Measurements from ENCODE around the gene CACNB2. TPM values are rescaled to one million over a fixed set of nuclear protein-coding genes. Genes with fewer than 3 reads are reported as not detected.
A peak's percentile ranks its signal among the peaks of the same experiment; 100 is the strongest.

The CACNB2 gene
- total RNA-seq, 4 donors from 2014 or later, result 11.6 to 13.8 (median 12.1) TPM

DNA sequence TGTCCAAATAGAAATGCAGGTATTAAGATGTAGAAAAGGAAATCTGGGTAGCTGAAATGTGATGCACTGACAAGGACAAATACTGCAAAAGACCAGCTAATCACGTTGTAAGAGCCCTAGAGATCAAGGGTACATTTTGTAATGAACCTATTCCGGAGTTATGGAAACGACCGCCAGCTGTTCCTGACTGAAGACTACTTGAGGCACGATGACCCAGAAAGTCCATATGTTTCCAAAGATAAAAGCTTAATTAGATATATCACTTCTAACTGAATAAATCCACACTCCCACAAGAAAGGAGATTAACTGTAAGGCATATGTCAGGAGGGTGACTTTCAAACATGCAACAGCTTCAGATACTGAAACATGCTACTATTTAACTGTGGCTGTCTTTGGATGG is 257.7 kb downstream of the CACNB2 start:
- Histone ChIP-seq H3K27me3 (peaks cover 3% of the 10 kb centered on the region), H3K36me3 (no peaks in the 10 kb centered on the region), H3K27ac (no peak overlapping the region), H3K4me3 (no peak overlapping the region), H3K9me3 (no peaks in the 10 kb centered on the region), H3K4me1 (no peaks in the 10 kb centered on the region)
- WGBS, result 68% methylated on average over 5 of the region's 5 CpGs
- TF ChIP-seq EP300 (IDR thresholded peaks at IDR 0.05) (no peak), POLR2A (IDR thresholded peaks at IDR 0.05) (no peak), POLR2AphosphoS5 (IDR thresholded peaks at IDR 0.05) (no peak), CTCF (IDR thresholded peaks at IDR 0.05) (no peak)
- DNase-seq (ENCODE audit: low spot score in 2 of 2), result no peak

GRCh38 chr10:18399158-18399557 is 258.9 kb downstream of the CACNB2 start:
- H3K4me3 ChIP-seq, result no peak overlapping the region
- no peak overlapping the region for H3K27ac ChIP-seq
- DNase-seq (ENCODE audit: low spot score in 2 of 2), result no peak
- 95% methylated on average over 3 of the region's 3 CpGs for WGBS
- H3K9me3 ChIP-seq, result no peaks in the 10 kb centered on the region
- H3K4me1 ChIP-seq, result no peaks in the 10 kb centered on the region
- no peaks in the 10 kb centered on the region for H3K36me3 ChIP-seq
- H3K27me3 ChIP-seq, result peaks cover 3% of the 10 kb centered on the region
- no peak for TF ChIP-seq EP300 (IDR thresholded peaks at IDR 0.05)
- TF ChIP-seq CTCF (IDR thresholded peaks at IDR 0.05), result no peak
- TF ChIP-seq POLR2AphosphoS5 (IDR thresholded peaks at IDR 0.05), result no peak
- TF ChIP-seq POLR2A (IDR thresholded peaks at IDR 0.05), result no peak

GRCh38 chr10:18400201-18400905 is 260.1 kb downstream of the CACNB2 start:
- peak overlapping the region; percentile 1 for H3K4me3 ChIP-seq
- peaks cover 3% of the 10 kb centered on the region for H3K27me3 ChIP-seq
- TF ChIP-seq POLR2A (IDR thresholded peaks at IDR 0.05) (no peak), POLR2AphosphoS5 (IDR thresholded peaks at IDR 0.05) (no peak), EP300 (IDR thresholded peaks at IDR 0.05) (no peak), CTCF (IDR thresholded peaks at IDR 0.05) (no peak)
- 11% methylated on average over 17 of the region's 17 CpGs for WGBS
- H3K9me3 ChIP-seq, result no peaks in the 10 kb centered on the region
- H3K27ac ChIP-seq, result no peak overlapping the region
- DNase-seq (ENCODE audit: low spot score in 2 of 2), result no peak
- H3K4me1 ChIP-seq, result no peaks in the 10 kb centered on the region
- H3K36me3 ChIP-seq, result no peaks in the 10 kb centered on the region

GRCh38 chr10:18400906-18401245 is 260.7 kb downstream of the CACNB2 start:
- DNase-seq (ENCODE audit: low spot score in 2 of 2), result no peak
- WGBS, result 18% methylated on average over 11 of the region's 11 CpGs
- H3K4me3 ChIP-seq, result peak overlapping the region; percentile 1

More at GRCh38 chr10:18400906-18401245, 260.7 kb downstream of the CACNB2 start:
- Histone ChIP-seq H3K27ac (no peak overlapping the region), H3K9me3 (no peaks in the 10 kb centered on the region), H3K36me3 (no peaks in the 10 kb centered on the region), H3K4me1 (no peaks in the 10 kb centered on the region), H3K27me3 (peaks cover 3% of the 10 kb centered on the region)
- TF ChIP-seq EP300 (IDR thresholded peaks at IDR 0.05), result no peak
- TF ChIP-seq POLR2A (IDR thresholded peaks at IDR 0.05), result no peak
- TF ChIP-seq POLR2AphosphoS5 (IDR thresholded peaks at IDR 0.05), result no peak
- TF ChIP-seq CTCF (IDR thresholded peaks at IDR 0.05), result no peak
